HG02610 (cell line): ENCODE measurements around the gene APBB2.
A peak's percentile ranks its signal among the peaks of the same experiment; 100 is the strongest.

ENCODE experiments used
- ATAC-seq: cut with Tn5 transposase; IDR thresholded peaks from one replicate; pipeline ENCODE4 v1.9.1; 2021; ENCODE audit warnings: mild to moderate bottlenecking, moderate library complexity; ENCODE audit not compliant: unreplicated experiment

The APBB2 gene

GRCh38 chr4:41214136-41214824, at the start of gene APBB2:
Gene APBB2, minus strand, starts transcription at chr4:41214542. Its CDS starts 181,288 bp downstream, at chr4:41033254.
- ATAC-seq, result peak; percentile 54

DNA sequence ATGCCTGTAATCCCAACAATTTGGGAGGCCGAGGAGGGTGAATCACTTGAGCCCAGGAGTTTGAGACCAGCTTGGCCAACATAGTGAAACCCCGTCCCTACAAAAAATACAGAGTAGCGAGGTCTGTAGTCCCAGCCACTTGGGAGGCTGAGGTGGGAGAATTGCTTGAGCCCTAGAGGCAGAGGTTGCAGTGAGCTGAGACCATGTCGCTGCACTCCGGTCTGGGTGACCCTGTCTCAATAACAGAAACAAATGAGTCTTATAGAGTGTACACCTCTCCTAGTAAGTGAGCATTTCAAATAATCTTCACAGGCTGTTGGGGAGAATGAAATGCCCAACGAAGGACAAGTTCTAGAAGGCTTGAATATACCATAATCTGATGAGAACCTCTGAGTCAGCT, 47.9 kb upstream of the APBB2 start:
- ATAC-seq, result no peak

GRCh38 chr4:41260116-41260733, 45.9 kb upstream of the APBB2 start:
- ATAC-seq, result no peak

GRCh38 chr4:41258783-41259182, 44.4 kb upstream of the APBB2 start:
- no peak for ATAC-seq

- ATAC-seq, result no peak
Measured at GRCh38 chr4:41257906-41258305, 43.6 kb upstream of the APBB2 start.

- no peak for ATAC-seq
Measured at GRCh38 chr4:41257257-41257901, 43.0 kb upstream of the APBB2 start.

DNA sequence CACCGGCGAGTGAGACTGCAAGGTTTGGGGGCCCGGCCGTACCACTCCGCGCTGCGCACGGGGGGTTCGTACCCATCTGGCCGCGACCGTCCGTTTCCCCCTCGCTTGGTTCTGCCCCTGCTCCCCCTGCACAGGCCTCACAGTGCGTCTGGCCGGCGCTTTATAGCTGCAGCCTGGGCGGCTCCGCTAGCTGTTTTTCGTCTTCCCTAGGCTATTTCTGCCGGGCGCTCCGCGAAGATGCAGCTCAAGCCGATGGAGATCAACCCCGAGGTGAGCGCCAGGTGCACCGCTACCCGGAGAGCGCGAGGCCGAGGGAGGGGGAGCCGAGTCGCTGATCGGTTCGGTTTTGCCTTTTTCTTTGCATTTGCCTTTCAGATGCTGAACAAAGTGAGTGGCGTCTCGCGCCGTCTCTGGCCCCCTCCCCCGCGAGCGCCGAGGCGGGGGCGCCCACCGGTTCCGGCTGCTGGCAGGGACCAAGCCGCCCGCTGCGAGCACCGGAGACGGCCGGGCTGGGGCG, 42.5 kb upstream of the APBB2 start, which contains the start of gene UCHL1:
Gene UCHL1 (plus strand): TSS at position 189 of the 517 bp plus-strand sequence. CDS start 49 bp downstream, at position 238.
- no peak for ATAC-seq

- no peak for ATAC-seq
Measured at GRCh38 chr4:41256131-41256739, 41.9 kb upstream of the APBB2 start.

GRCh38 chr4:41245983-41246382, 31.6 kb upstream of the APBB2 start:
- no peak for ATAC-seq

GRCh38 chr4:41241919-41242318, 27.6 kb upstream of the APBB2 start:
- no peak for ATAC-seq

- no peak for ATAC-seq
Measured at GRCh38 chr4:41236508-41236907, 22.2 kb upstream of the APBB2 start.

GRCh38 chr4:41236032-41236431, 21.7 kb upstream of the APBB2 start:
- ATAC-seq, result no peak

DNA sequence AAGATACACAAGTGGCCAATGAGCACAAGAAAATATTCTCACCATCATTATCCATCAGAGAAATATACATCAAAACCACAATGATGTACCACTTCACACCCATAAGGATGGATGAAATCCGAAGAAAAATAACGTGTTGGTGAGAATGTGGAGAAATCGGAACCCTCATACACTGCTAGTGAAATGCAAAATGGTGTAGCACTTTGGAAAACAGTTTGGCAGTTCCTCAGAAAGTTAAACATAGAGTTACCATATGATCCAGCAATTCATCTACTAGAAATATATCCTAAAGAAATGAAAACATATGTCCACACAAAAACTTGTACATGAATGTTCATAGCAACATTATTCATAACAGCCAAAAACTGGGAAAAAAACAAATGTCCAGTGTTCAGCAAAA, 18.5 kb upstream of the APBB2 start:
- ATAC-seq, result no peak

GRCh38 chr4:41232406-41232805, 18.1 kb upstream of the APBB2 start:
- no peak for ATAC-seq

- no peak for ATAC-seq
Measured at GRCh38 chr4:41227902-41228301, 13.6 kb upstream of the APBB2 start.

- ATAC-seq, result no peak
Measured at GRCh38 chr4:41221850-41222645, 7.7 kb upstream of the APBB2 start.

GRCh38 chr4:41219421-41219950, 5.1 kb upstream of the APBB2 start:
- no peak for ATAC-seq

DNA sequence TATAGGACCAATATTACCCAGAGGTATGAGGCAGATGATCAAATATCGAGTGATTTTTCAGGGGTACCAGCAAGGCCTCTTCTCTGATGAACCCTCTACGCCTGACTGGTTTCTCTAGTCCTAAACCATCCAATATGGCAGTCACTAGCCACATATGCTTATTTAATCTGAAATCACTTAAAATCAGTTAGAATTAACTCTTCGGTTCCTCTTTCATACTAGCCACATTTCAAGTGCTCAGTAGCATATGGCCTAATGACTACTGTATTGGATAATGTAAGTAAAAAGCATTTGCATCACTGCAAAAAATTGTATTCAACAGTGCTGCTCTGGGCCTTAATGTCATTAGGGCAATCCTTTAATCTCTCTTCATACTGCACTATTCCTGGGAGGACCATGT, 4.4 kb upstream of the APBB2 start:
- ATAC-seq, result no peak

GRCh38 chr4:41217374-41217773, 3.0 kb upstream of the APBB2 start:
- ATAC-seq, result no peak

DNA sequence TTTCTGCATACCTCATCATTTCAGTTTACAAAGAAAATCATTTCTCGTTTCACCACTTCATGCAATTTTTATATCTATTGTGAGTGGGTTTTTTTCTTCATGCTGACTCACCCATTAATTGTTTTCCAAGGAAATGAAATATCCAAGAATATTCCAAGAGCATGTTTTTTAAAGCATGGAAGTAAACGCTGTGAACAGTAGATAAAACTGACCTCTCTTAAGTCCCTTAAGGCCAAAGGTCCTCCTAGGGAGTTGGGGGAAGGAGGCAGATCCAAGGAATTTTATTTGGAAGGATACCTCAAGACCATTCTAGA, 2.6 kb upstream of the APBB2 start:
- ATAC-seq, result no peak
